HG03045 (cell line): ENCODE data around the gene PTOV1.
"Not testable (repeated sequence)": the region's sequence is repeated elsewhere in the genome, so short reads cannot be mapped to it uniquely, and the experiment has no call there.

Experiments used
- ATAC-seq: cut with Tn5 transposase; IDR thresholded peaks from one replicate; pipeline ENCODE4 v1.9.1; 2021; ENCODE audit warnings: mild to moderate bottlenecking, moderate library complexity; ENCODE audit not compliant: unreplicated experiment

The PTOV1 gene

DNA sequence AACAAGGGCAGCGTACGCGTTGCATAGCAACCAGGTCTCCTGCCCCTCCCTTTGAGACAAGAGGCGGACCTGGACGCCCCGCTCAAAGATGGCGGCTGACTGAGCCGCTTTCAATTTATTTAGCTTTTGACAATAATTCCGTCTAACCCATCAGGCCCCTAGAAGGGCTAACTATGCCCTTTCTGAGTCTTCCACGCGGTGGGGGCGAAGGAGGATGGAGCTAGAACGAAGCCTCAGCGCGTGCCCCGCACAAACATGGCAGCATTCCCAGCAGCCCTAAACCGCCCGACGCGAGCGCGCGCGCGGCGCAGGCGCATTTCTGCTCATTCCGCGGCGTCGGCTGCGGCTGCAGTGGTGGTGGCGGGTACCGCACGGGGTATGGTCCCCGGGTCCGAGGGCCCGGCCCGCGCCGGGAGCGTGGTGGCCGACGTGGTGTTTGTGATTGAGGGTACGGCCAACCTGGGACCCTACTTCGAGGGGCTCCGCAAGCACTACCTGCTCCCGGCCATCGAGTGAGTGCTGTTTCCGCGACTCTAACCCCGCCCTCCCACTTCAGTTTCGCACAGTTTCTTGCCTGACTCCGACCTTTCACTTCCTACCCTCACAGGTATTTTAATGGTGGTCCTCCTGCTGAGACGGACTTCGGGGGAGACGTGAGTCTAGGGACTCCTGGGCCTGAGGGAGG lies 32.9 kb upstream of the PTOV1 start, which contains the start of gene MED25:
Gene MED25 (plus strand): TSS at position 326 of the 685 bp plus-strand sequence. CDS start 53 bp downstream, at position 379.
- ATAC-seq = peak; percentile 68

DNA sequence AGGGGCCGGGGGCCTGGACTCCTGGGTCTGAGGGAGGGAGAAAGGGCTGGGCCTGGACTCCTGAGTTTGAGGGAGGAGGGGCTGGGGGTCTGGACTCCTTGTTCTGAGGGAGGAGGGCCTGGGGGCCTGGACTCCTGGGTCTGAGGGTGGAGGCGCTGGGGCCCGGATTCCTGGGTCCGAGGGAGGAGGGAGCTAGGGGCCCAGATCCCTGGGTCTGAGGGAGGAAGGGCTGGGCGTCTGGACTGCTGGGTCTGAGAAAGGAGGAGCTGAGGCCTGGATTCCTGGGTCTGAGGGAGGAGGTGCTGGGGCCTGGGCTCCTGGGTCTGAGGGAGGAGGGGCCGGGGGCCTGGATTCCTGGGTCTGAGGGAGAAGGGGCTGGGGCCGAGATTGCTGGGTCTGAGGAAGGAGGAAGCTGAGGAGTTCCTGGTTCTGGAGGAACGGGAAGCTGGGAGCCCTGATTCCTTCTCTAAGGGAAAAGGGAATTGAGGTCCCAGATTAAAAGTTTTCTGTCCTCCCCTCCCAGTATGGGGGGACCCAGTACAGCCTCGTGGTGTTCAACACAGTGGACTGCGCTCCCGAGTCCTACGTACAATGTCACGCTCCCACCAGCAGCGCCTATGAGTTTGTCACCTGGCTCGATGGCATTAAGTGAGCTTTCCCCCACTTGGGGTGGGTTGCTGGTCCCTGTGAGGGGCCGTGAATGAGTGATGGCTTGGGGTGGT lies 32.1 kb upstream of the PTOV1 start:
- ATAC-seq = no peak

DNA sequence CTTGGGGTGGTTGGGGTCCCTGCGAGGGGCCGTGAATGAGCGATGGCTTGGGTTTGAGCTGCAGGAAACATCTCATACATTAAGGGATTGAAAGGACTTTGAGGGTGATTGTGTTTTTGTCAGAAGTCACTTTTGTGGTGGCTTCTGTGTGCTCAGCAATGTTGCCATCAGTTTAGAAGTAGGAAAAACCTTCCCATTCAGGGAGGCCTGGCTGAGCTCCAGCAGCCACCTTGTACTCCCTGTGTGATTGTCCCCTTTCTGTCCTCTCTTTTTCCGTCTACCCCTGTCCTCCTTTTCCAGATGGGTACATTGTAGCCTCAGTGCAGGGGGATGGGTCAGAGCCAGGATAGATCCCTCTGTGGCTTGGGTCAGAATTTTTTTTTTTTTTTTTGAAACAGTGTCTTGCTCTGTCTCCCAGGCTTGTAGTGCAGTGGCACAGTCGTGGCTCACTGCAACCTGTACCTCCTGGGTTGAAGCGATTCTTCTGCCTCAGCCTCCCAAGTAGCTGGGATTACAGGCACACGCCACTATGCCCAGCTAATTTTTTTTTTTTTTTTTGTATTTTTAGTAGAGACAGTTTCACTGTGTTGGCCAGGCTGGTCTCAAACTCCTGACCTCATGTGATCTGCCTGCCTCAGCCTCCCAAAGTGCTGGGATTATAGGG lies 31.4 kb upstream of the PTOV1 start:
- ATAC-seq = not testable (repeated sequence)

GRCh38 chr19:49820125-49820524 lies 30.8 kb upstream of the PTOV1 start:
- no peak for ATAC-seq

- no peak for ATAC-seq
Observed at GRCh38 chr19:49823472-49823871, 27.5 kb upstream of the PTOV1 start.

GRCh38 chr19:49824662-49825061 lies 26.3 kb upstream of the PTOV1 start:
- ATAC-seq = no peak

DNA sequence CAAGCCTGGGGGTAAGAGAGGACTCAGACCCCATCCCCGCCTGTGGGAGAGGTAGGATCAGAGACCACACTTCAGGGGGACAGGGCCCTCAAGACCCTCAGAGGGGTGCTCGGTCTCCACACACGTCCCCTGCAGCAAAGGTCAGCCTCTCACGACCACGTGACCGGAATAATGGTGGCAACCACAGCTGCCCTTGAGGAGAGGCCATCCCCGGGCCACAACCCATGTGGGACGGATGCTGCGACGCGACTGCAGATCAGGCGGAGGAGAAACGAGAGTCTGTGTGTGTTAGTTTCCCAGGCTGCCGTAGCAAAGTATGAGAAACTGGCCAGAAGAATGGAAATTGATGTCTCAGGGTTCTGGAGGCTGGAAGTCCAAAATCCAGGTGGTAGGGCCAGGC lies 23.9 kb upstream of the PTOV1 start:
- ATAC-seq = no peak

- ATAC-seq = no peak
Observed at GRCh38 chr19:49829200-49829599, 21.8 kb upstream of the PTOV1 start.

GRCh38 chr19:49829721-49830120 lies 21.2 kb upstream of the PTOV1 start:
- no peak for ATAC-seq

DNA sequence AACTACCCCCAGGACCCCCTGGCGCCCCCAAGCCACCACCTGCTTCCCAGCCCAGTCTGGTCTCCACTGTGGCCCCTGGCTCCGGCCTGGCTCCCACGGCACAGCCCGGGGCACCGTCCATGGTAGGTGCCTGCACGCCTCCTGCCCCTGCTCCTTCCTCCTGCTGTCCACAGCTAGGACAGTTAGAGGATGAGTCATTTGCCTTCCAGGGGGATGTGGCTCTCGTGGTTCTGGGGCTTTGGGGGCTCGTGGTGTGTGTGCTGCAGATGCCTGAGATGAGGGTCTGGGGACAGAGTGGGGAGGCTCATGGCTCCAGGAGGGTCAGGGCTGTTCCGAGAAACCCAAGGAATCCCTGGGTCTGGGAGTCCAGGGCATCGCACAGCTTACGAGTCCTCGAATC lies 20.2 kb upstream of the PTOV1 start:
- ATAC-seq = no peak

DNA sequence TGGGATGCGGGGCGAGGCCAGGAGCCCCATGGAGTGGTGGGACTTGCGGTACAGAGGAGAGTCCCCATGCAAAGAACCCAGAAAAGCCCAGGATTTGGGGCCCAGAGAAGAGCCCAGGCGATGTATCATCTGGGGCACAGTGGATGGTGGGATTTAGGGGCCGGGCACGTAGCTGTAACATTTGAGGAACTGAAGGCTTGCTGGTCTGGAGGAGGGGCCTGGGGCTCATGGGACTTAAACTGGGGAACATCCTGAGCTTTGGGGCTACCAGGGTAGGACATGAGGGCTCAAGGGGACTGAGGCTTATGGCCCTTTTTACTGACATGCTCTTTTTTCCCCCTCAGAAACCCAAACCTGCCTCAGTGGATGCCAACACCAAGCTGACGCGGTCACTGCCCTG lies 19.4 kb upstream of the PTOV1 start:
- ATAC-seq = no peak

DNA sequence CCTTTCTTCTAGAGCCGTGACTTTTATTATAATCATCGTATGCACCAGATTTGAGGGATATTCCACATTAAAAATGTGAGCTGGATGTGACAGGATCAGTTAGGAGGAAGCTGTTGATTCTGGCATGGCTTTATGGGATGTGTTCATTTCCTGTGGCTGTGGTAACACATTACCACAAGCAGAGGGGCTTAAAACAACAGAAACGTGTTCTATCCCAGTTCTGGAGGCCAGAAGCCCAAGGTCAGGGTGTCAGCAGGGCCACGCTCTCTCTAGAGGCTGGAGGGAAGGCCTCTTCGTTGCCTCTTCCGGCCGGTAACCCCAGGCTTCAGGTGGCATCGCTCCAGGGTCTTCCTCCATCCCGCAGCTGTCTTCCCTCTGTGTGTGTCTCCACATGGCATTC lies 18.4 kb upstream of the PTOV1 start:
- ATAC-seq = no peak

GRCh38 chr19:49833599-49833998 lies 17.4 kb upstream of the PTOV1 start:
- no peak for ATAC-seq

DNA sequence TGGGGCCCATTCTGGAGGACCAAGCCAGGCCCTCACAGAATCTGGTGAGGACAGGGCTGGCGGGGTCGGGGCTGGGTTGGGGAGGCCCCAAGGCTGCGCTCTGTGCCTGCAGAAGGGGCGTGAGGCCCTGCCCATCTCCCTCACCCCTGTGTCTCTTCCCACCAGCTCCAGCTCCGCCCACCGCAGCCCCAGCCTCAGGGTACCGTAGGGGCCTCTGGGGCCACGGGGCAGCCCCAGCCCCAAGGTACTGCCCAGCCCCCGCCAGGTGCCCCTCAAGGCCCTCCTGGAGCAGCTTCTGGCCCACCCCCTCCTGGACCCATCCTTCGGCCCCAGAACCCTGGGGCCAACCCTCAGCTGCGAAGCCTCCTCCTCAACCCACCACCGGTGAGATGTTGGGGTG lies 15.4 kb upstream of the PTOV1 start:
- ATAC-seq = no peak

DNA sequence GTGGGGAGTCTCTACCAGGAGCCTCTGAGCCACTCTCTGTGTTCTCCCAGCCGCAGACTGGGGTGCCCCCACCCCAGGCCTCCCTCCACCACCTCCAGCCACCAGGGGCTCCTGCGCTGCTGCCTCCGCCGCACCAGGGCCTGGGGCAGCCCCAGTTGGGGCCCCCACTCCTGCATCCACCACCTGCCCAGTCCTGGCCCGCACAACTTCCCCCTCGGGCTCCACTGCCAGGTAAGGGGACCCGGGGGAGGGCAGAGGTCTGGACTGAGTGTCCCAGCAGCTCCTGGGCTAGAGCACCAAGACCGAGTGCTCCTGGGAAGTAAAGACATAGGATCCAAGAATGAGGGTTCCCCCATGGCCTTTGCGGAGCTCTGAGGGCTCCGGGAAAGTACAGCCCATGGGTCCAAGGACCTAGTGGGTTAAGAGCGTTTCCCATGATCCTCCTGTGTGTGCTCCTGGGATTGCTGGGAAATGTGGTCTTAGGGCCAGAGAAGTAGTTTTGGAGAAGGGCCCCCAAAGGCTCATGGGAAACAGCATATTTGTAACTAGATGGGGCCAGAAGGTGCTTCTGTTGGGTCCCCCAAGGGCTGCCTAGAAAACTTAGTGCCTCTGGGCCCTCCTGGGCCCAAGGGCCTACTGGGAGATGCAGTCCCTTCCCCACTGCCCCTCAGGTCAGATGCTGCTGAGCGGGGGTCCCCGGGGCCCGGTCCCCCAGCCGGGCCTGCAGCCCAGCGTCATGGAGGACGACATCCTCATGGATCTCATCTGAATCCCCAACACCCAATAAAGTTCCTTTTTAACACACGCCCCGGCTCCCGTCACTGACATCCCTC lies 14.6 kb upstream of the PTOV1 start:
- ATAC-seq = no peak

DNA sequence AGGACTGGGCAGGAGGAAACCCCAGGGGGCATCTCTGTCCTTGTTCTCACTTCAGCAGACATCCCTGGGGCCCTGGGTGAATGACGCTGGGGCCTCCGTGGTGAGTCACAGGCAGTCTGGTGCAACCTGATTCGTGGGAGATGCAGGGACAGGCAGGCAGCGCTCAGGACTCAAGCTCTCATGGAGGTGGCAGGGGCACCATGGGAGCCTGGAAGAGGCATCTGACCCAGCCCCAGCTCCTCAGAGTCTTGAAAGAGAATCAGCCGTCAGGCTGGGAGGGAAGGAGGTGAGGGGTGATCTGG lies 14.0 kb upstream of the PTOV1 start:
- ATAC-seq = no peak

DNA sequence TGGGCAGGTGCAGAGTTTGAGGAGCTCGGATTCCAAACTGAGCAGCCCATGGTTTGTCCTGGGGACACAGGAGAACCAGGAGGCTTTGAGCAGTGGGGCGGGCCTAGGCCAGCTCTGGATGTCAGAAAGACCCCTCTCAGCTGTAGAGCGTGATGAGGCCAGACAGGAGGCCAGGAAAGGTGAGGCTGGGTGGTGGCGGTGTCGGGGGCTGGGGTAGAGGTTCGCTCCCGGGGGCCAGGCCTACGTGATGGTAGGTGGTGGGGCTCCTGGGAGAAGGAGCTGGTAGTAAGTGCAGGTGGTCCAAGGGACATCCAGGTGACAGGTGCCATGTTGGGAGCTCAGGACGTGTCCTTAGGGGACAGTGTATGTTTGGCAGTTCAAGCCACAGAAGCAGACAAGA lies 13.5 kb upstream of the PTOV1 start:
- no peak for ATAC-seq

DNA sequence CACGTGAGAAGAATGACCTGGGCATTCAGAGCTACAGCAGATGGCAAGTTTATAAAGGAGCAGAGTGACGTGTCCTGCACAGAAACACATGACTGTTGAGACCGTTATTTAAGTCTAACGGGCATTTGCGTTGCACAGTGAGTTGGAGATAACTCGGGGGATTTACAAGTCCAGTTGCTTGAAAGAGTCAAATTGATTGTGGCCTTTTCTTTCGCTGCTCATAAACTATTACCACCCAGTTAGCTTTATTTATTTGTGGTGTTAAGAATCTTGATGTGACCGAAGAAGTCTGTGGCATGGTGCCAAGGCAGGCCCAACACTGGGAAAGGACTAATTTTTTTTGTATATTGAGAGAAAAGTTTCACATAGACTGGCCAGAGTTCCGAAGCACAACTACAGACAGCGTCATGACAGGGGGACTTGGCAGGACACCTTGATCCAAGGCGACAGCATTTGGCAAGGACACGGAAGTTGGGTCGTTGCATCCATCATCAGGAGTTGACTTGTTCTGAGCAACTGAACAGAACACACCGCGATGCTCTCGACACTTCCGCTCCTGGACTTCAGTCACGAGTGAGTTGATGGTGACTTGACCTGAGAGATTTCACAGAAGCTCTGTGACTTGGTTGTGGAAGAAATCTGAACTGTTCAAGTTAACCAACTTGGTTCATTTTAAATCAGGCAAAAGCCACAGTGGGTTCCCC lies 11.9 kb upstream of the PTOV1 start:
- no peak for ATAC-seq

DNA sequence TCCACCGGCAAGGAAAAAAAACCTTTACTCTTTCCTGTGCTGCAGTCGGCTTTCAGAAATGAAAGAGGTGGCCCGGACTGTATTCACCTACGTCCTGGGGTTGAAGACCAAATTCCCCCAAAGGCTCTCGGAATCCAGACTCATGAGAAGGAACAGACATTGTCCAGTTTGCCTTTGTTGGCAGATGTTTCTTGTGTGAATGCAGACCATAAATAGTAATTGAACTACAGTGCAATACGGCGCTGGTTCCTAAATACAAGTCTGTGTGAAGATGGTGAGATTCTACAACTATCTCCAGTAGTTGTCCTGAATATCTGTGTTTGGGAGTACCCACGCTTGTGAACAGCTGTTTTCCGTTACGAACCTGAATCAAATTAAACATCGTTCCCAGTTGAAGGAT lies 11.2 kb upstream of the PTOV1 start:
- no peak for ATAC-seq

- ATAC-seq = no peak
Observed at GRCh38 chr19:49840321-49840720, 10.6 kb upstream of the PTOV1 start.

GRCh38 chr19:49840736-49841249 lies 10.2 kb upstream of the PTOV1 start:
- ATAC-seq = no peak
